Mesenchymal stem cell (in vitro differentiated cells and primary cell): ENCODE results near the gene HYLS1.

Source experiments
- DNase-seq: peaks from one replicate; pipeline ENCODE4 v3.0.0-alpha.2; 2013
- H2AFZ ChIP-seq: one replicate; pipeline ENCODE4 v1.6.1; 2013; ENCODE audit warnings: low read depth, mild to moderate bottlenecking, control low read depth, inconsistent platforms, low read length, moderate library complexity
- H2AK5ac ChIP-seq: 2 replicates; pipeline ENCODE4 v1.6.1; 2013; ENCODE audit warnings: low read length, moderate library complexity, mild to moderate bottlenecking, inconsistent platforms; ENCODE audit not compliant: severe bottlenecking
- H2BK120ac ChIP-seq: one replicate; pipeline ENCODE4 v1.6.1; 2013; ENCODE audit warnings: low read depth, mild to moderate bottlenecking, inconsistent platforms, low read length, moderate library complexity
- H2BK12ac ChIP-seq, 2 experiments: one replicate each; pipeline ENCODE4 v1.6.1; 2013; ENCODE audit warnings: inconsistent platforms in 2 of 2, low read length in 2 of 2, mild to moderate bottlenecking in 2 of 2, moderate library complexity in 2 of 2, control low read depth in 1 of 2
- H2BK15ac ChIP-seq: one replicate; pipeline ENCODE4 v1.6.1; 2013; ENCODE audit warnings: mild to moderate bottlenecking, low read depth, inconsistent platforms; ENCODE audit not compliant: poor library complexity, severe bottlenecking
- H2BK5ac ChIP-seq: 2 replicates; pipeline ENCODE4 v1.6.1; 2013; ENCODE audit warnings: low read depth, mild to moderate bottlenecking, low read length, control low read depth, inconsistent platforms; ENCODE audit not compliant: poor library complexity, severe bottlenecking
- H3K14ac ChIP-seq, 2 experiments: one replicate each; pipeline ENCODE4 v1.6.1; 2013; ENCODE audit warnings: inconsistent platforms in 2 of 2, low read length in 2 of 2, control low read depth in 1 of 2, mild to moderate bottlenecking in 1 of 2, moderate library complexity in 1 of 2
- H3K18ac ChIP-seq, 2 experiments: one replicate each; pipeline ENCODE4 v1.6.1; 2013; ENCODE audit warnings: inconsistent platforms in 2 of 2, low read length in 2 of 2, control low read depth in 1 of 2, low read depth in 1 of 2, mild to moderate bottlenecking in 1 of 2
- H3K23ac ChIP-seq, 2 experiments: one replicate each; pipeline ENCODE4 v1.6.1; 2013; ENCODE audit warnings: inconsistent platforms in 2 of 2, low read length in 2 of 2, mild to moderate bottlenecking in 2 of 2, moderate library complexity in 2 of 2, control low read depth in 1 of 2
- H3K27ac ChIP-seq: 2 replicates; pipeline ENCODE4 v1.5.1; 2013; ENCODE audit warnings: mild to moderate bottlenecking, moderate library complexity, low read length, control low read depth, inconsistent platforms; ENCODE audit not compliant: poor library complexity, severe bottlenecking
- H3K27me3 ChIP-seq, 2 experiments: 2 replicates each; pipeline versions ENCODE4 v1.6.1 to v1.7.0; 2013; ENCODE audit warnings: low read length in 2 of 2, mild to moderate bottlenecking in 2 of 2, moderate library complexity in 2 of 2, control low read depth in 1 of 2, inconsistent platforms in 1 of 2; ENCODE audit not compliant: control insufficient read depth in 1 of 2, insufficient read depth in 1 of 2
- H3K36me3 ChIP-seq, 2 experiments: 2 replicates each; pipeline versions ENCODE4 v1.6.1 to v1.7.0; 2013; ENCODE audit warnings: low read length in 2 of 2, control low read depth in 1 of 2, inconsistent platforms in 1 of 2, low read depth in 1 of 2, mild to moderate bottlenecking in 1 of 2; ENCODE audit not compliant: insufficient read depth in 2 of 2, control insufficient read depth in 1 of 2
- H3K4ac ChIP-seq, 2 experiments: one replicate each; pipeline ENCODE4 v1.6.1; 2013; ENCODE audit warnings: inconsistent platforms in 2 of 2, low read length in 2 of 2, mild to moderate bottlenecking in 2 of 2, moderate library complexity in 2 of 2, control low read depth in 1 of 2, low read depth in 1 of 2
- H3K4me1 ChIP-seq: 2 replicates; pipeline ENCODE4 v1.6.1; 2013; ENCODE audit warnings: low read depth, low read length, control low read depth; ENCODE audit not compliant: control insufficient read depth, insufficient read depth
- H3K4me2 ChIP-seq: 2 replicates; pipeline ENCODE4 v1.6.1; 2013; ENCODE audit warnings: low read length, mild to moderate bottlenecking, inconsistent platforms; ENCODE audit not compliant: poor library complexity, severe bottlenecking
- H3K4me3 ChIP-seq, 2 experiments: 2 replicates each; pipeline versions ENCODE4 v1.5.1 to v1.7.0; 2013; ENCODE audit warnings: low read length in 2 of 2, mild to moderate bottlenecking in 2 of 2, control low read depth in 1 of 2, low read depth in 1 of 2; ENCODE audit not compliant: insufficient read depth in 1 of 2
- H3K79me1 ChIP-seq: replicated peaks from 2 replicates; pipeline ENCODE4 v1.6.1; 2013; ENCODE audit warnings: mild to moderate bottlenecking, control low read depth, low read length, inconsistent platforms; ENCODE audit not compliant: poor library complexity, severe bottlenecking
- H3K9ac ChIP-seq: 2 replicates; pipeline ENCODE4 v1.7.0; 2013; ENCODE audit warnings: mild to moderate bottlenecking, low read length, moderate library complexity
- H3K9me3 ChIP-seq: 2 replicates; pipeline ENCODE4 v1.7.0; 2013; ENCODE audit warnings: mild to moderate bottlenecking, low read length; ENCODE audit not compliant: control insufficient read depth
- H4K8ac ChIP-seq: one replicate; pipeline ENCODE4 v1.6.1; 2013; ENCODE audit warnings: inconsistent platforms, mild to moderate bottlenecking, low read length, moderate library complexity
- H4K91ac ChIP-seq: one replicate; pipeline ENCODE4 v1.6.1; 2013; ENCODE audit warnings: mild to moderate bottlenecking, low read length, inconsistent platforms
- WGBS: methylation state at CpG from one replicate; pipeline ENCODE4 v1.1.7; 2013; ENCODE audit warnings: mixed read lengths; 5-methylcytosine and 5-hydroxymethylcytosine counted together

Gene HYLS1

GRCh38 chr11:125881291-125881690 is 6.2 kb upstream of the HYLS1 start:
- H3K4me2 ChIP-seq = no peak overlapping the region
- H3K9ac ChIP-seq = no peak overlapping the region
- no peak overlapping the region for H2AK5ac ChIP-seq
- H3K18ac ChIP-seq = no peak overlapping the region
- no peak overlapping the region for H3K14ac ChIP-seq
- H3K36me3 ChIP-seq = no peaks in the 10 kb centered on the region
- no peak overlapping the region for H2BK12ac ChIP-seq
- no peak overlapping the region for H3K23ac ChIP-seq
- no peak overlapping the region for H2AFZ ChIP-seq
- no peak overlapping the region for H3K27ac ChIP-seq
- no peaks in the 10 kb centered on the region for H3K4me1 ChIP-seq
- H3K4ac ChIP-seq = no peak overlapping the region
- 31% methylated on average over 1 of the region's 1 CpG for WGBS
- H2BK5ac ChIP-seq = no peak overlapping the region
- H3K27me3 ChIP-seq = peaks cover 0 to 7% of the 10 kb centered on the region in 2 experiments
- DNase-seq = no peak
- H4K91ac ChIP-seq = no peak overlapping the region
- no peak overlapping the region for H2BK120ac ChIP-seq
- H3K9me3 ChIP-seq = no peaks in the 10 kb centered on the region
- no peak overlapping the region for H3K4me3 ChIP-seq
- no peak overlapping the region for H2BK15ac ChIP-seq
- H4K8ac ChIP-seq = no peak overlapping the region
- no peaks in the 10 kb centered on the region for H3K79me1 ChIP-seq

- no peak overlapping the region for H2AFZ ChIP-seq
- no peak overlapping the region for H3K18ac ChIP-seq
- H2AK5ac ChIP-seq = no peak overlapping the region
- H3K4me3 ChIP-seq = no peak overlapping the region
- no peak overlapping the region for H2BK5ac ChIP-seq
- no peak for DNase-seq
- H3K27ac ChIP-seq = no peak overlapping the region
- peaks cover 0 to 7% of the 10 kb centered on the region in 2 experiments for H3K27me3 ChIP-seq
- no peak overlapping the region for H4K91ac ChIP-seq
- no peaks in the 10 kb centered on the region for H3K36me3 ChIP-seq
- no peak overlapping the region for H2BK15ac ChIP-seq
- H3K23ac ChIP-seq = no peak overlapping the region
- 78% methylated on average over 8 of the region's 8 CpGs for WGBS
- no peaks in the 10 kb centered on the region for H3K9me3 ChIP-seq
- H3K4ac ChIP-seq = no peak overlapping the region
- H3K4me2 ChIP-seq = no peak overlapping the region
- peaks cover 2% of the 10 kb centered on the region for H3K4me1 ChIP-seq
- no peak overlapping the region for H2BK12ac ChIP-seq
- H3K14ac ChIP-seq = no peak overlapping the region
- H3K9ac ChIP-seq = no peak overlapping the region
- no peak overlapping the region for H4K8ac ChIP-seq
- no peaks in the 10 kb centered on the region for H3K79me1 ChIP-seq
- H2BK120ac ChIP-seq = no peak overlapping the region
Observed at GRCh38 chr11:125883375-125883774, 4.1 kb upstream of the HYLS1 start.

GRCh38 chr11:125886997-125887372 is 483 bp upstream of the HYLS1 start:
- Histone ChIP-seq H3K4me2 (no peak overlapping the region), H3K4ac (no peak overlapping the region), H2BK120ac (no peak overlapping the region), H3K9ac (peak overlapping the region; percentile 88), H2BK12ac (peak overlapping the region in 1 of 2 experiments; percentile 66), H3K9me3 (no peaks in the 10 kb centered on the region), H3K27me3 (no peaks in the 10 kb centered on the region), H3K36me3 (no peaks in the 10 kb centered on the region), H3K14ac (no peak overlapping the region), H3K4me3 (peak overlapping the region in 1 of 2 experiments; percentile 94), H3K4me1 (peaks cover 6% of the 10 kb centered on the region), H3K79me1 (peaks cover 2% of the 10 kb centered on the region), H4K91ac (peak overlapping the region; percentile 2), H2AFZ (peak overlapping the region; percentile 99), H4K8ac (no peak overlapping the region), H2BK15ac (no peak overlapping the region), H3K18ac (no peak overlapping the region), H2BK5ac (no peak overlapping the region), H3K23ac (no peak overlapping the region), H3K27ac (no peak overlapping the region), H2AK5ac (no peak overlapping the region)
- no peak for DNase-seq
- WGBS = 91% methylated on average over 24 of the region's 24 CpGs

- peaks cover 6% of the 10 kb centered on the region for H3K4me1 ChIP-seq
- DNase-seq = no peak
- H3K79me1 ChIP-seq = peaks cover 11% of the 10 kb centered on the region
- H3K14ac ChIP-seq = no peak overlapping the region
- H3K27ac ChIP-seq = no peak overlapping the region
- H2BK12ac ChIP-seq = no peak overlapping the region
- H4K91ac ChIP-seq = no peak overlapping the region
- no peak overlapping the region for H3K9ac ChIP-seq
- no peak overlapping the region for H3K4me2 ChIP-seq
- peaks cover 7 to 30% of the 10 kb centered on the region in 2 experiments for H3K36me3 ChIP-seq
- no peak overlapping the region for H4K8ac ChIP-seq
- H2AFZ ChIP-seq = no peak overlapping the region
- no peaks in the 10 kb centered on the region for H3K9me3 ChIP-seq
- 63% methylated on average over 1 of the region's 3 CpGs for WGBS
- H2AK5ac ChIP-seq = no peak overlapping the region
- H3K18ac ChIP-seq = no peak overlapping the region
- H3K4me3 ChIP-seq = no peak overlapping the region
- H2BK15ac ChIP-seq = no peak overlapping the region
- H3K27me3 ChIP-seq = no peaks in the 10 kb centered on the region
- H2BK5ac ChIP-seq = no peak overlapping the region
- no peak overlapping the region for H3K23ac ChIP-seq
- H3K4ac ChIP-seq = no peak overlapping the region
- no peak overlapping the region for H2BK120ac ChIP-seq
Observed at GRCh38 chr11:125890447-125891100, 3.1 kb downstream of the HYLS1 start.
